ENCODE measurements around the gene NEGR1.

The NEGR1 gene

GRCh38 chr1:71586030-71586429 lies 696.3 kb downstream of the NEGR1 start:
- no peak for TF ChIP-seq CTCF (IDR thresholded peaks at IDR 0.05; ENCODE audit: low read depth, low read length, missing control alignments)
- no peak for DNase-seq (ENCODE audit: low read depth)
- no peak overlapping the region for H3K4me3 ChIP-seq (ENCODE audit: low read depth, low read length)

DNA sequence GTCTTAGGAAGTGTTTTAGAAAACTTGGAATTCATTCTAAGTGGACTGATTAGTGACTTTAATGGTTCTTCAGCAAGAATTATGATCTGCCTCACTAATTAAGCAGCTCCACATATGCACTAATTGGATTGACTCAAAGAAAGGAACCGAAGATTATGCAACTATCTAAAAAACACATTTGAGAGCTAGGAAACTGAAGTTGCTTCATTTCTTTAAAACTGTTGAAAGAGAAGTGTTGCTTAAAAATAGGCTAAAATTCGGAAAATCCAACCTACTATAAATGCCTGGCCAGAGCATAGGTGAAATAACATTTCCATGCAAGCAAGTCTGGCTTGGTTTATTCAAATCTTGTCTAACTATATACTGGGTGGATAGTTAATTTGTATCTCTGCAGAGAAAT lies 698.6 kb downstream of the NEGR1 start:
- no peak for TF ChIP-seq CTCF (IDR thresholded peaks at IDR 0.05; ENCODE audit: low read depth, low read length, missing control alignments)
- DNase-seq (ENCODE audit: low read depth), result no peak
- no peak overlapping the region for H3K4me3 ChIP-seq (ENCODE audit: low read depth, low read length)

DNA sequence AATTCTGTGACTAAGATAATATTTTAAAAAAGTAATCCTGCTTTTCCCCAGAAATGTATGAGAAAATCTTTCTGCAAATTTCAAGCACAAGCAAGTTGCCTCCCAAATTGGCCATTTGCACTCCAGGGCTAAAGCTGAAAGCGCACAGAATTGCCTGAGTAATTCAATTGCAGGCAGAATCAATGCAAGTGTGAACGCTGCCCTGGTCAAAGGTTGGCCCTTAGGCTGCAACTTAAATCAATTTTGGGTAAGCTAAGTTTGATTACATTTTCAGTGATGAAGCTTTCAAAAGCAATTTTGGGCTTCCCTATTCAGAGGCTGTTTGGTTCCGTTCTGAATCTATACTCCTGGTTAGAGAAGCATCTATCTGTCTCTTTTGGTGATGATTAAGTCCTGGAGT lies 699.7 kb downstream of the NEGR1 start:
- no peak overlapping the region for H3K4me3 ChIP-seq (ENCODE audit: low read depth, low read length)
- no peak for DNase-seq (ENCODE audit: low read depth)
- no peak for TF ChIP-seq CTCF (IDR thresholded peaks at IDR 0.05; ENCODE audit: low read depth, low read length, missing control alignments)

- DNase-seq (ENCODE audit: low read depth), result no peak
- H3K4me3 ChIP-seq (ENCODE audit: low read depth, low read length), result no peak overlapping the region
- no peak for TF ChIP-seq CTCF (IDR thresholded peaks at IDR 0.05; ENCODE audit: low read depth, low read length, missing control alignments)
These were observed 704.7 kb downstream of the NEGR1 start for GRCh38 chr1:71577451-71578131.

DNA sequence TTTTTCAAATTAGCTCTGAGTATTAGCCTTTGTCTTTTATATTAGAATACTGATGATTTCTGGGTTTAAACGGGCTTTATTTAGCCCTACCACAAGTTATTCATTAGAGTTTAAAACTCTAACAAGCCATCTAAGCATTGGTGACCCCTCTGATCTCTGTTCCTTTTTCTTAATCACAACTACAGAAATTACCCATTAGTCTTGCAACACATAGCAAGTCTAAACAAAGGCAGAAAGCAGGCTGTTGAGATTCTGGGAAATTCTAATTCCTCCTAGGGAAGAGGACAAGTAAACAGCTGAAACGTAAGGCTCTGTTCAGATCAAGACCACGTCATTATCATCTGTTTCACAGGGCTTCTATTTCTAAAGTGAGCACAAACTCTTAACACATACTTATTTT lies 710.3 kb downstream of the NEGR1 start:
- no peak for DNase-seq (ENCODE audit: low read depth)
- no peak overlapping the region for H3K4me3 ChIP-seq (ENCODE audit: low read depth, low read length)
- TF ChIP-seq CTCF (IDR thresholded peaks at IDR 0.05; ENCODE audit: low read depth, low read length, missing control alignments), result no peak

- DNase-seq (ENCODE audit: low read depth), result no peak
- H3K4me3 ChIP-seq (ENCODE audit: low read depth, low read length), result no peak overlapping the region
- no peak for TF ChIP-seq CTCF (IDR thresholded peaks at IDR 0.05; ENCODE audit: low read depth, low read length, missing control alignments)
These were observed 715.9 kb downstream of the NEGR1 start for GRCh38 chr1:71566413-71566812.

DNA sequence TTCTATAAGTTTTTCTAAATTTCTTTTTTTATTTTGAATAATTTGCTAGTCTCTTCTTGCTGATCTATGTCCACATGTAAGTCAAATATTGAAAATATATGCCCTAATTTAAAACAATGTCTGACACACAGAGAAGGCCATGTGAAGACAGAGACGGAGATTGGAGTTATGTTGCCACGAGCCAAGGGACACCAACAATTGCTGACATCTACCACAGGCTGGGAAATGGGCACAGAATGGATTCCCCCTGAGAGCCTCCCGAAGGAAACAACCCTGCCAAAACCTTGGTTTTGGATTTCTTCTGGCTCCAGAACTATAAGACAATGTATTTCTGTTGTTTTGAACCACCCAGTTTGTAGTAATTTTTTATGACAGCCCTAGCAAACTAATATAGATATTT lies 716.5 kb downstream of the NEGR1 start:
- no peak overlapping the region for H3K4me3 ChIP-seq (ENCODE audit: low read depth, low read length)
- TF ChIP-seq CTCF (IDR thresholded peaks at IDR 0.05; ENCODE audit: low read depth, low read length, missing control alignments), result no peak
- no peak for DNase-seq (ENCODE audit: low read depth)
